ENCODE measurements around the gene MAGEA10. TPM values are rescaled to one million over a fixed set of nuclear protein-coding genes. Genes with fewer than 3 reads are reported as not detected.

MAGEA10 gene
- total RNA-seq, 4 donors from 2014 or later = not detected

DNA sequence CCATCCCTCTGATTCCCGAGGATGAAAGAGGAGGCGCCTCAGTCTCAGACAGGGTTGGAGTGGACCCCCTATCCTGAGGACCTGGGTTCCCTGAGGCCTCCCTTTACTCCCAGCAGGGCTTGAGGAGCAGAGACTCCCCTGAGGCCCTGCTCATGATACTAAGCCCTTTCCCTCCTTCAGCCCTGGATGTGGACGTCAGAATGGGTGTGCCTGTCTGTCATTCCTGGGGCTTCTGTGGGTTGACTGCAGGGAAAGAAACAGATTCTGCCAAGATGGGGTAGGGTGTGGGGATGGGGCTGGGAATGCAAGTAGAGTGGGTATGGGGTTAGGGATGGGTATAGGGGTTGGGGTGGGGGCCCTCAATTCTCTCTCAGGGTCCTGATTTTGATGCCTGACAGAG, 21.1 kb downstream of the MAGEA10 start:
- no peaks in the 10 kb centered on the region for H3K36me3 ChIP-seq
- DNase-seq (ENCODE audit: low spot score in 2 of 2) = no peak
- no peak overlapping the region for H3K27ac ChIP-seq
- 71% methylated on average over 3 of the region's 3 CpGs for WGBS
- H3K4me1 ChIP-seq = no peaks in the 10 kb centered on the region
- no peak overlapping the region for H3K4me3 ChIP-seq
- no peaks in the 10 kb centered on the region for H3K9me3 ChIP-seq
- H3K27me3 ChIP-seq = no peaks in the 10 kb centered on the region
- TF ChIP-seq POLR2A (IDR thresholded peaks at IDR 0.05) = no peak
- no peak for TF ChIP-seq POLR2AphosphoS5 (IDR thresholded peaks at IDR 0.05)
- no peak for TF ChIP-seq EP300 (IDR thresholded peaks at IDR 0.05)
- TF ChIP-seq, protein P1, sequence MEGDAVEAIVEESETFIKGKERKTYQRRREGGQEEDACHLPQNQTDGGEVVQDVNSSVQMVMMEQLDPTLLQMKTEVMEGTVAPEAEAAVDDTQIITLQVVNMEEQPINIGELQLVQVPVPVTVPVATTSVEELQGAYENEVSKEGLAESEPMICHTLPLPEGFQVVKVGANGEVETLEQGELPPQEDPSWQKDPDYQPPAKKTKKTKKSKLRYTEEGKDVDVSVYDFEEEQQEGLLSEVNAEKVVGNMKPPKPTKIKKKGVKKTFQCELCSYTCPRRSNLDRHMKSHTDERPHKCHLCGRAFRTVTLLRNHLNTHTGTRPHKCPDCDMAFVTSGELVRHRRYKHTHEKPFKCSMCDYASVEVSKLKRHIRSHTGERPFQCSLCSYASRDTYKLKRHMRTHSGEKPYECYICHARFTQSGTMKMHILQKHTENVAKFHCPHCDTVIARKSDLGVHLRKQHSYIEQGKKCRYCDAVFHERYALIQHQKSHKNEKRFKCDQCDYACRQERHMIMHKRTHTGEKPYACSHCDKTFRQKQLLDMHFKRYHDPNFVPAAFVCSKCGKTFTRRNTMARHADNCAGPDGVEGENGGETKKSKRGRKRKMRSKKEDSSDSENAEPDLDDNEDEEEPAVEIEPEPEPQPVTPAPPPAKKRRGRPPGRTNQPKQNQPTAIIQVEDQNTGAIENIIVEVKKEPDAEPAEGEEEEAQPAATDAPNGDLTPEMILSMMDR (IDR thresholded peaks at IDR 0.05) = no peak

DNA sequence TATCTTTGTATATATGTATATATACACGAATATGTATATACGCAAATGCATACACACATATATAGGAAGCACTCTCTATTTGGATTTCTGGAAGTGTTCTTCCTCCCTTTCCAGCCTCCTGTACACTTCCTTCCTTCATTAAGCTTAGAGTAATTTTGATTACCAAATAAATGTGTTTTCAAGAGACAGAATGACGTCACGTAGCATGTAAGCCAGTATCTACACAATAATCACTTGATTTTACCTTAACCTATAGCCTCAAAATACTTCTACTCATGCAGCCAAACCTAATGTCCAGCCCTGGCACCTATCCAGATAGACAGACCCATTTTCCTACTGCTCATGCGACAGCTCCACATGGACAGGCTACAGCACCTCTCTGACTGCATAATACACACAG, 29.9 kb downstream of the MAGEA10 start:
- Histone ChIP-seq H3K9me3 (no peaks in the 10 kb centered on the region), H3K36me3 (no peaks in the 10 kb centered on the region), H3K27me3 (no peaks in the 10 kb centered on the region), H3K4me3 (no peak overlapping the region), H3K4me1 (no peaks in the 10 kb centered on the region), H3K27ac (no peak overlapping the region)
- DNase-seq (ENCODE audit: low spot score in 2 of 2) = no peak
- WGBS = 91% methylated on average over 5 of the region's 5 CpGs
- TF ChIP-seq, protein P1 (IDR thresholded peaks at IDR 0.05) = no peak
- TF ChIP-seq POLR2AphosphoS5 (IDR thresholded peaks at IDR 0.05) = no peak
- no peak for TF ChIP-seq POLR2A (IDR thresholded peaks at IDR 0.05)
- TF ChIP-seq EP300 (IDR thresholded peaks at IDR 0.05) = no peak

- H3K4me1 ChIP-seq = no peaks in the 10 kb centered on the region
- no peak overlapping the region for H3K27ac ChIP-seq
- no peaks in the 10 kb centered on the region for H3K27me3 ChIP-seq
- no peak for DNase-seq (ENCODE audit: low spot score in 2 of 2)
- no peaks in the 10 kb centered on the region for H3K9me3 ChIP-seq
- TF ChIP-seq POLR2A (IDR thresholded peaks at IDR 0.05) = no peak
- TF ChIP-seq, protein P1 (IDR thresholded peaks at IDR 0.05) = no peak
- no peak for TF ChIP-seq POLR2AphosphoS5 (IDR thresholded peaks at IDR 0.05)
- no peak for TF ChIP-seq EP300 (IDR thresholded peaks at IDR 0.05)
- 87% methylated on average over 6 of the region's 6 CpGs for WGBS
- H3K4me3 ChIP-seq = no peak overlapping the region
- H3K36me3 ChIP-seq = no peaks in the 10 kb centered on the region
These were observed 34.5 kb downstream of the MAGEA10 start for GRCh38 chrX:152103866-152104265.

GRCh38 chrX:152086141-152086540, 52.2 kb downstream of the MAGEA10 start:
- no peaks in the 10 kb centered on the region for H3K27me3 ChIP-seq
- no peaks in the 10 kb centered on the region for H3K4me1 ChIP-seq
- WGBS = 87% methylated on average over 6 of the region's 6 CpGs
- no peak overlapping the region for H3K4me3 ChIP-seq
- no peaks in the 10 kb centered on the region for H3K9me3 ChIP-seq
- no peak for DNase-seq (ENCODE audit: low spot score in 2 of 2)
- TF ChIP-seq POLR2A (IDR thresholded peaks at IDR 0.05) (no peak), EP300 (IDR thresholded peaks at IDR 0.05) (no peak), POLR2AphosphoS5 (IDR thresholded peaks at IDR 0.05) (no peak)
- TF ChIP-seq, protein P1 (IDR thresholded peaks at IDR 0.05) = no peak
- no peaks in the 10 kb centered on the region for H3K36me3 ChIP-seq
- no peak overlapping the region for H3K27ac ChIP-seq

Other genes with a start within 250 kb of the MAGEA10 start
- not detected for gene MAGEA4, start 225.7 kb downstream of the MAGEA10 start, total RNA-seq
- 100 to 1,000 TPM in 2 of 4 donors, 10 to 100 TPM in 2; 55.8 to 140 (median 78.7) TPM for gene GABRE, start 163.9 kb downstream of the MAGEA10 start, total RNA-seq